Esophagus squamous epithelium (tissue), 5 donors: ENCODE results near the gene IFITM1. TPM values are rescaled to one million over a fixed set of nuclear protein-coding genes. Genes with fewer than 3 reads are reported as not detected.
A peak's percentile ranks its signal among the peaks of the same experiment; 100 is the strongest.

ENCODE experiments used
- DNase-seq: peaks from one replicate; lab custom pipeline; 2025; lab: John Stamatoyannopoulos, UW
- H3K27ac ChIP-seq, 4 donors: fragments of 200-600 bp; sonication (generic); one replicate each; pipeline ENCODE4 v1.5.1; 2016 to 2019; ENCODE audit warnings: mild to moderate bottlenecking in 1 of 4
- H3K27me3 ChIP-seq, 4 donors: fragments of 200-600 bp; sonication (generic); 1 replicate in 3 of 4; 2 replicates in 1 of 4; pipeline versions ENCODE4 v1.5.1 to v1.6.0; 2017 to 2021; ENCODE audit warnings: antibody characterized with exemption in 1 of 4
- H3K36me3 ChIP-seq, 3 donors: fragments of 200-600 bp; sonication (generic); one replicate each; pipeline ENCODE4 v1.5.1; 2016 to 2019
- H3K4me1 ChIP-seq, 3 donors: fragments of 200-600 bp; sonication (generic); one replicate each; pipeline ENCODE4 v1.5.1; 2017 to 2019
- H3K4me3 ChIP-seq, 4 donors: fragments of 200-600 bp; sonication (generic); 1 replicate in 3 of 4; 2 replicates in 1 of 4; pipeline ENCODE4 v1.5.1; 2016 to 2019; ENCODE audit warnings: mild to moderate bottlenecking in 2 of 4, moderate library complexity in 1 of 4
- H3K9me3 ChIP-seq, 3 donors: fragments of 200-600 bp; sonication (generic); one replicate each; pipeline ENCODE4 v1.5.1; 2016 to 2019
- POLR2A ChIP-seq, 4 donors: fragments of 450-650 bp; IDR thresholded peaks; one replicate each; pipeline ENCODE4 v1.6.1; 2017; ENCODE audit warnings: antibody characterized with exemption in 4 of 4, mild to moderate bottlenecking in 4 of 4, moderate library complexity in 3 of 4
- WGBS, 2 donors: methylation state at CpG; one replicate each; pipeline ENCODE4 v1.1.5; 2018; 5-methylcytosine and 5-hydroxymethylcytosine counted together
- intact Hi-C: fragments of 100-400 bp; cut with DNase I; formaldehyde crosslinking; loops from one replicate; pipeline ENCODE4 v1.15.0; 2022
- total RNA-seq, 4 donors: library from RNA; depleted of rRNA; stranded (reverse); fragments of >200 nt; gene quantifications; one replicate each; pipeline ENCODE4 v1.1.0, GENCODE V29; 2016
- TF ChIP-seq, protein P1 (sequence below), 6 experiments: fragments of 450-650 bp in 4 of 6; fragments of 200-600 bp in 2 of 6; sonication (generic) in 2 of 6; IDR thresholded peaks; one replicate each; pipeline ENCODE4 v1.5.1; 2016 to 2019; ENCODE audit warnings: antibody characterized with exemption in 6 of 6, mild to moderate bottlenecking in 4 of 6, moderate library complexity in 4 of 6
- donor health status: DM: yes; HTN: yes; CAD: no.

The IFITM1 gene
- total RNA-seq, 4 donors from 2014 or later = 26.3 to 133 (median 60.0) TPM

GRCh38 chr11:299081-299891 lies 14.6 kb upstream of the IFITM1 start, which contains the start of gene IFITM5:
Gene IFITM5, minus strand, starts transcription at chr11:299526. Its CDS starts 36 bp downstream, at chr11:299490.
- TF ChIP-seq, protein P1, sequence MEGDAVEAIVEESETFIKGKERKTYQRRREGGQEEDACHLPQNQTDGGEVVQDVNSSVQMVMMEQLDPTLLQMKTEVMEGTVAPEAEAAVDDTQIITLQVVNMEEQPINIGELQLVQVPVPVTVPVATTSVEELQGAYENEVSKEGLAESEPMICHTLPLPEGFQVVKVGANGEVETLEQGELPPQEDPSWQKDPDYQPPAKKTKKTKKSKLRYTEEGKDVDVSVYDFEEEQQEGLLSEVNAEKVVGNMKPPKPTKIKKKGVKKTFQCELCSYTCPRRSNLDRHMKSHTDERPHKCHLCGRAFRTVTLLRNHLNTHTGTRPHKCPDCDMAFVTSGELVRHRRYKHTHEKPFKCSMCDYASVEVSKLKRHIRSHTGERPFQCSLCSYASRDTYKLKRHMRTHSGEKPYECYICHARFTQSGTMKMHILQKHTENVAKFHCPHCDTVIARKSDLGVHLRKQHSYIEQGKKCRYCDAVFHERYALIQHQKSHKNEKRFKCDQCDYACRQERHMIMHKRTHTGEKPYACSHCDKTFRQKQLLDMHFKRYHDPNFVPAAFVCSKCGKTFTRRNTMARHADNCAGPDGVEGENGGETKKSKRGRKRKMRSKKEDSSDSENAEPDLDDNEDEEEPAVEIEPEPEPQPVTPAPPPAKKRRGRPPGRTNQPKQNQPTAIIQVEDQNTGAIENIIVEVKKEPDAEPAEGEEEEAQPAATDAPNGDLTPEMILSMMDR (IDR thresholded peaks at IDR 0.05) = no peak
- no peak for TF ChIP-seq POLR2A (IDR thresholded peaks at IDR 0.05)
- H3K36me3 ChIP-seq = peaks cover 0 to 7% (median 0%) of the 10 kb centered on the region in 3 donors
- H3K27me3 ChIP-seq = peaks cover 0 to 66% (median 8%) of the 10 kb centered on the region in 4 donors
- intact Hi-C loops = no loop called here
- H3K9me3 ChIP-seq = no peaks in the 10 kb centered on the region
- WGBS, 2 donors = 55% methylated on average over 2 of the region's 40 CpGs; no CpG with 5 or more reads in 1 of the 2 donors
- H3K4me1 ChIP-seq = peaks cover 3 to 28% (median 16%) of the 10 kb centered on the region in 3 donors
- DNase-seq = no peak
- H3K27ac ChIP-seq = peak within 1 kb of the TSS in 2 of 4 donors; percentile 25 to 40
- H3K4me3 ChIP-seq = no peak within 1 kb of the TSS

GRCh38 chr11:299951-300735 lies 13.7 kb upstream of the IFITM1 start:
- TF ChIP-seq, protein P1 (IDR thresholded peaks at IDR 0.05) = peak in 1 of 6 experiments; percentile 6
- TF ChIP-seq POLR2A (IDR thresholded peaks at IDR 0.05) = no peak
- 20 to 26% methylated on average over 7 to 9 of the region's 20 CpGs for WGBS, 2 donors
- H3K4me3 ChIP-seq = no peak overlapping the region
- H3K27ac ChIP-seq = no peak overlapping the region
- DNase-seq = no peak
- H3K9me3 ChIP-seq = no peaks in the 10 kb centered on the region
- H3K27me3 ChIP-seq = peaks cover 0 to 63% (median 8%) of the 10 kb centered on the region in 4 donors
- no peaks in the 10 kb centered on the region for H3K36me3 ChIP-seq
- intact Hi-C loops = loop anchor here (5.0 kb wide), 1 partner anchor 62 kb away; no protein-coding TSS in a partner anchor
- H3K4me1 ChIP-seq = peaks cover 6 to 37% (median 16%) of the 10 kb centered on the region in 3 donors

- no peak for DNase-seq
- WGBS, 2 donors = 73 to 82% methylated on average over 9 to 11 of the region's 12 CpGs
- H3K9me3 ChIP-seq = no peaks in the 10 kb centered on the region
- no peak overlapping the region for H3K4me3 ChIP-seq
- peaks cover 7 to 52% (median 14%) of the 10 kb centered on the region in 3 donors for H3K4me1 ChIP-seq
- intact Hi-C loops = loop anchor here (5.0 kb wide), 1 partner anchor 59 kb away; no protein-coding TSS in a partner anchor
- TF ChIP-seq POLR2A (IDR thresholded peaks at IDR 0.05) = no peak
- TF ChIP-seq, protein P1 (IDR thresholded peaks at IDR 0.05) = no peak
- no peak overlapping the region for H3K27ac ChIP-seq
- no peaks in the 10 kb centered on the region for H3K36me3 ChIP-seq
- peaks cover 0 to 37% (median 8%) of the 10 kb centered on the region in 4 donors for H3K27me3 ChIP-seq
These were observed 10.5 kb upstream of the IFITM1 start for GRCh38 chr11:303363-303762.

- Histone ChIP-seq H3K4me1 (peaks cover 11 to 52% (median 18%) of the 10 kb centered on the region in 3 donors), H3K27me3 (peaks cover 0 to 29% (median 4%) of the 10 kb centered on the region in 4 donors), H3K4me3 (no peak overlapping the region), H3K9me3 (no peaks in the 10 kb centered on the region), H3K36me3 (no peaks in the 10 kb centered on the region), H3K27ac (no peak overlapping the region)
- DNase-seq = no peak
- intact Hi-C loops = loop anchor here (5.0 kb wide), 1 partner anchor 58 kb away; no protein-coding TSS in a partner anchor
- WGBS, 2 donors = 71 to 100% methylated on average over 1 to 11 of the region's 52 CpGs
- TF ChIP-seq, protein P1 (IDR thresholded peaks at IDR 0.05) = no peak
These were observed 9.8 kb upstream of the IFITM1 start for GRCh38 chr11:304061-304506.
